GM23248 (cell line): Measurements from ENCODE around the gene DPPA3.

ENCODE experiments used
- EZH2 ChIP-seq: fragments of 200-600 bp; sonication (generic); IDR thresholded peaks from 2 replicates; pipeline ENCODE4 v1.6.1; 2018; ENCODE audit warnings: antibody characterized with exemption, mild to moderate bottlenecking; ENCODE audit not compliant: insufficient read depth, poor library complexity, severe bottlenecking
- EZH2phosphoT487 ChIP-seq: fragments of 200-600 bp; sonication (generic); IDR thresholded peaks from 2 replicates; pipeline ENCODE4 v1.6.1; 2018; ENCODE audit warnings: antibody characterized with exemption, moderate library complexity, mild to moderate bottlenecking, low read depth; ENCODE audit not compliant: insufficient read depth

DNA sequence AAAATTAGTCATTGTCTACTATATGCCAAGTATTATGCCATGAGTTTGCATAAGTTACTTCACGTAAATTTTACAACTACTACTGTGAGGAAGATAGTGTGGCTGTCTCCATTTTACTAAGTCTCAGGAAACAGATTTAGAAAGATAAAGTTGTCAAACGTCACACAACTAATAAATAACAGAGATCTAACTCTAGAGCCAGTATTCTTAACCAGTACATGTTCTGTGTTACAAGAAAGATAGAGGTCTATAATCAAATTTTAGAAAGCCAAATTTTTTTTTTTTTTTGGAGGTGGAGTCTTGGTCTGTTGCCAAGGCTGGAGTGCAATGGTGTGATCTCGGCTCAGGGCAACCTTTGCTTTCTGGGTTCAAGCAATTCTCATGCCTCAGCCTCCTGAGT, 21.8 kb downstream of the DPPA3 start:
- TF ChIP-seq EZH2, result no peak
- TF ChIP-seq EZH2phosphoT487, result no peak
